ENCODE data around the gene STXBP5.

The STXBP5 gene

DNA sequence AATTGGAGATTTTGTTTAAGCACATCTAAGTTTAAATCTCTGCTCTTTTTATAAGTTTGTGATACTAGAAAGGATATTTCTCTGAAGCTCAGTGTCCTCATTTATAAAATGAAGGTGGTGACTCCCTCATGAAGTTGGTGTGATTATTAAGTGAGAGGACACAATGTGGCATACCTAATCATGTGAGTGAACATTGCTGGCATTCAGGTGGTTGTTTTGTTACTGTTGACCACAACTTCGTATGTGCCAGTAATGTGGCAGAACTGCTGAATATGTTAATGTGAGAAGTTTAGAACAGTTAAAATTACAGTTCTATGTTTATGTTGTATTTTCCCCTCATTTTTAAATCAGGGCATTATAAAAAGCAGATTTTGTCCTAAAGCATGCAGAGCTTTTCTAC, 127.2 kb downstream of the STXBP5 start:
- Histone ChIP-seq H4K20me1 (ENCODE audit: control insufficient read depth, insufficient read depth, low read depth, low read length) (no peaks in the 10 kb centered on the region), H3K36me3 (ENCODE audit: control insufficient read depth, low read length) (peaks cover 12% of the 10 kb centered on the region), H3F3A (ENCODE audit: control insufficient read depth, insufficient read depth) (no peaks in the 10 kb centered on the region), H3K27ac (ENCODE audit: low read depth, low read length) (no peak overlapping the region), H3K27me3 (ENCODE audit: control insufficient read depth, low read length) (no peaks in the 10 kb centered on the region), H3K4me1 (ENCODE audit: control insufficient read depth, low read length) (no peaks in the 10 kb centered on the region), H3K4me2 (ENCODE audit: low read length) (no peak overlapping the region), H3K9me2 (replicated peaks; ENCODE audit: control insufficient read depth, low read length) (no peaks in the 10 kb centered on the region), H3K79me2 (ENCODE audit: control insufficient read depth, low read length) (no peaks in the 10 kb centered on the region), H3K4me3 (ENCODE audit: low read length) (no peak overlapping the region), H3K9me3 (ENCODE audit: control insufficient read depth, insufficient read depth, low read length) (no peaks in the 10 kb centered on the region)
- TF ChIP-seq EZH2phosphoT487 (IDR thresholded peaks at IDR 0.05; ENCODE audit: borderline replicate concordance, low read length) (no peak), CTCF (IDR thresholded peaks at IDR 0.05; ENCODE audit: low read depth, low read length, poor library complexity, severe bottlenecking) (no peak)

GRCh38 chr6:147337921-147338320, 133.7 kb downstream of the STXBP5 start:
- no peak overlapping the region for H3K27ac ChIP-seq (ENCODE audit: low read depth, low read length)
- TF ChIP-seq CTCF (IDR thresholded peaks at IDR 0.05; ENCODE audit: low read depth, low read length, poor library complexity, severe bottlenecking): no peak
- no peak for TF ChIP-seq EZH2phosphoT487 (IDR thresholded peaks at IDR 0.05; ENCODE audit: borderline replicate concordance, low read length)
- H3K9me2 ChIP-seq (replicated peaks; ENCODE audit: control insufficient read depth, low read length): no peaks in the 10 kb centered on the region
- no peaks in the 10 kb centered on the region for H3K4me1 ChIP-seq (ENCODE audit: control insufficient read depth, low read length)
- H3K36me3 ChIP-seq (ENCODE audit: control insufficient read depth, low read length): no peaks in the 10 kb centered on the region
- H3K4me2 ChIP-seq (ENCODE audit: low read length): no peak overlapping the region
- H3K79me2 ChIP-seq (ENCODE audit: control insufficient read depth, low read length): no peaks in the 10 kb centered on the region
- no peaks in the 10 kb centered on the region for H4K20me1 ChIP-seq (ENCODE audit: control insufficient read depth, insufficient read depth, low read depth, low read length)
- no peaks in the 10 kb centered on the region for H3F3A ChIP-seq (ENCODE audit: control insufficient read depth, insufficient read depth)
- no peaks in the 10 kb centered on the region for H3K27me3 ChIP-seq (ENCODE audit: control insufficient read depth, low read length)
- H3K9me3 ChIP-seq (ENCODE audit: control insufficient read depth, insufficient read depth, low read length): no peaks in the 10 kb centered on the region
- H3K4me3 ChIP-seq (ENCODE audit: low read length): no peak overlapping the region

- TF ChIP-seq EZH2phosphoT487 (IDR thresholded peaks at IDR 0.05; ENCODE audit: borderline replicate concordance, low read length) (no peak), CTCF (IDR thresholded peaks at IDR 0.05; ENCODE audit: low read depth, low read length, poor library complexity, severe bottlenecking) (no peak)
- H3K4me2 ChIP-seq (ENCODE audit: low read length): no peak overlapping the region
- no peaks in the 10 kb centered on the region for H3K79me2 ChIP-seq (ENCODE audit: control insufficient read depth, low read length)
- H3K4me1 ChIP-seq (ENCODE audit: control insufficient read depth, low read length): no peaks in the 10 kb centered on the region
- H3F3A ChIP-seq (ENCODE audit: control insufficient read depth, insufficient read depth): no peaks in the 10 kb centered on the region
- no peak overlapping the region for H3K27ac ChIP-seq (ENCODE audit: low read depth, low read length)
- no peaks in the 10 kb centered on the region for H3K36me3 ChIP-seq (ENCODE audit: control insufficient read depth, low read length)
- no peaks in the 10 kb centered on the region for H3K9me2 ChIP-seq (replicated peaks; ENCODE audit: control insufficient read depth, low read length)
- H4K20me1 ChIP-seq (ENCODE audit: control insufficient read depth, insufficient read depth, low read depth, low read length): no peaks in the 10 kb centered on the region
- H3K27me3 ChIP-seq (ENCODE audit: control insufficient read depth, low read length): no peaks in the 10 kb centered on the region
- H3K4me3 ChIP-seq (ENCODE audit: low read length): no peak overlapping the region
- H3K9me3 ChIP-seq (ENCODE audit: control insufficient read depth, insufficient read depth, low read length): no peaks in the 10 kb centered on the region
Observed at GRCh38 chr6:147341486-147341885, 137.3 kb downstream of the STXBP5 start.

DNA sequence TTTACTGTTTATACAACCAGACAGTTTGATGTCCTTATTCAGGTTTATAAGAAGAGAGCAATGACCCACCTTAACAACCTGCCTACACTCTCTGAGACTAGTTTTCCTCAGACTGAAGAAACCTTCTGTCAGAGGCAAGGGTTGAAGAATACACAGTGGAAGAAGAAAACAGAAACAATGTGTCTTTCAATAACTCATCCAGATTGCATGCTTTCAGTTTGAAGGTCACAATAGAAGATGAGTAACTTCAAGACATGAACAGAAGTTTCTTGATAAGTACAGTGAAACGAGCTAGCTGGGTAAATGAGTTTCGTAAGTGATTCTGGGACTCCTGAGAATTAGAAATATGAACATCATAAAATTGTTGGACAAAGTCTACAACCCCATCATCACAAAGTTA, 141.7 kb downstream of the STXBP5 start:
- no peaks in the 10 kb centered on the region for H3K9me2 ChIP-seq (replicated peaks; ENCODE audit: control insufficient read depth, low read length)
- H3K4me1 ChIP-seq (ENCODE audit: control insufficient read depth, low read length): no peaks in the 10 kb centered on the region
- no peak for TF ChIP-seq EZH2phosphoT487 (IDR thresholded peaks at IDR 0.05; ENCODE audit: borderline replicate concordance, low read length)
- no peak for TF ChIP-seq CTCF (IDR thresholded peaks at IDR 0.05; ENCODE audit: low read depth, low read length, poor library complexity, severe bottlenecking)
- H3F3A ChIP-seq (ENCODE audit: control insufficient read depth, insufficient read depth): no peaks in the 10 kb centered on the region
- no peaks in the 10 kb centered on the region for H3K36me3 ChIP-seq (ENCODE audit: control insufficient read depth, low read length)
- no peaks in the 10 kb centered on the region for H3K27me3 ChIP-seq (ENCODE audit: control insufficient read depth, low read length)
- no peaks in the 10 kb centered on the region for H4K20me1 ChIP-seq (ENCODE audit: control insufficient read depth, insufficient read depth, low read depth, low read length)
- H3K4me2 ChIP-seq (ENCODE audit: low read length): no peak overlapping the region
- no peaks in the 10 kb centered on the region for H3K79me2 ChIP-seq (ENCODE audit: control insufficient read depth, low read length)
- no peak overlapping the region for H3K27ac ChIP-seq (ENCODE audit: low read depth, low read length)
- H3K4me3 ChIP-seq (ENCODE audit: low read length): no peak overlapping the region
- no peaks in the 10 kb centered on the region for H3K9me3 ChIP-seq (ENCODE audit: control insufficient read depth, insufficient read depth, low read length)

Data from DOHH2 (cell line).